ENCODE measurements around the gene RBMS2.
"Not testable (repeated sequence)": the region's sequence is repeated elsewhere in the genome, so short reads cannot be mapped to it uniquely, and the experiment has no call there.

The RBMS2 gene

GRCh38 chr12:56488041-56488955, 33.3 kb upstream of the RBMS2 start, which contains the start of gene GLS2:
Gene GLS2, minus strand, starts transcription at chr12:56488161. Its CDS starts 43 bp downstream, at chr12:56488118.
- peak within 1 kb of the TSS; percentile 46 for H3K4me3 ChIP-seq (ENCODE audit: insufficient read depth, low read depth, low read length)
- H3K4me1 ChIP-seq (ENCODE audit: control insufficient read depth, insufficient read depth, low read length), result no peaks in the 10 kb centered on the region
- H3K9me3 ChIP-seq (ENCODE audit: control insufficient read depth, low read length), result no peaks in the 10 kb centered on the region
- WGBS, 2 experiments, result 32 to 33% methylated on average over 59 of the region's 59 CpGs
- H3K27ac ChIP-seq (ENCODE audit: insufficient read depth, low read depth, low read length, poor library complexity, severe bottlenecking), result no peak within 1 kb of the TSS
- H3K36me3 ChIP-seq (ENCODE audit: control insufficient read depth, insufficient read depth, low read length), result no peaks in the 10 kb centered on the region
- peaks cover 60% of the 10 kb centered on the region for H3K27me3 ChIP-seq (ENCODE audit: control insufficient read depth, insufficient read depth, low read length, poor library complexity, severe bottlenecking)

GRCh38 chr12:56490360-56490759, 31.3 kb upstream of the RBMS2 start:
- H3K4me3 ChIP-seq (ENCODE audit: insufficient read depth, low read depth, low read length), result no peak overlapping the region
- H3K27ac ChIP-seq (ENCODE audit: insufficient read depth, low read depth, low read length, poor library complexity, severe bottlenecking), result no peak overlapping the region
- H3K4me1 ChIP-seq (ENCODE audit: control insufficient read depth, insufficient read depth, low read length), result no peaks in the 10 kb centered on the region
- no peaks in the 10 kb centered on the region for H3K36me3 ChIP-seq (ENCODE audit: control insufficient read depth, insufficient read depth, low read length)
- peaks cover 60% of the 10 kb centered on the region for H3K27me3 ChIP-seq (ENCODE audit: control insufficient read depth, insufficient read depth, low read length, poor library complexity, severe bottlenecking)
- no peaks in the 10 kb centered on the region for H3K9me3 ChIP-seq (ENCODE audit: control insufficient read depth, low read length)

- 90% methylated on average over 31 of the region's 31 CpGs for WGBS, 2 experiments
- not testable (repeated sequence) for H3K36me3 ChIP-seq (ENCODE audit: control insufficient read depth, insufficient read depth, low read length); H3K4me3 ChIP-seq (ENCODE audit: insufficient read depth, low read depth, low read length); H3K9me3 ChIP-seq (ENCODE audit: control insufficient read depth, low read length); H3K27ac ChIP-seq (ENCODE audit: insufficient read depth, low read depth, low read length, poor library complexity, severe bottlenecking); H3K4me1 ChIP-seq (ENCODE audit: control insufficient read depth, insufficient read depth, low read length)
- H3K27me3 ChIP-seq (ENCODE audit: control insufficient read depth, insufficient read depth, low read length, poor library complexity, severe bottlenecking), result peaks cover 28% of the 10 kb centered on the region
Observed at GRCh38 chr12:56493409-56494105, 28.1 kb upstream of the RBMS2 start.

DNA sequence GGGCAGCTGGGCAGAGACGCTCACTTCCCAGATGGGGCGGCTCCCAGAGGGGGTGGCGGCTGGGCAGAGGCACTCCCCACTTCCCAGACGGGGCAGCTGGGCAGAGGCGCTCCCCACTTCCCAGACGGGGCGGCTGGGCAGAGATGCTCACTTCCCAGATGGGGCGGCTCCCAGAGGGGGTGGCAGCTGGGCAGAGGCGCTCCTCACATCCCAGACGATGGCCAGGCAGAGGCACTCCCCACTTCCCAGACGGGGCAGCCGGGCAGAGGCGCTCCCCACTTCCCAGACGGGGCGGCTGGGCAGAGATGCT, 27.6 kb upstream of the RBMS2 start:
- H3K4me1 ChIP-seq (ENCODE audit: control insufficient read depth, insufficient read depth, low read length); H3K27ac ChIP-seq (ENCODE audit: insufficient read depth, low read depth, low read length, poor library complexity, severe bottlenecking); H3K4me3 ChIP-seq (ENCODE audit: insufficient read depth, low read depth, low read length); H3K9me3 ChIP-seq (ENCODE audit: control insufficient read depth, low read length); H3K36me3 ChIP-seq (ENCODE audit: control insufficient read depth, insufficient read depth, low read length): not testable (repeated sequence)
- WGBS, 2 experiments, result 89 to 93% methylated on average over 15 of the region's 15 CpGs
- H3K27me3 ChIP-seq (ENCODE audit: control insufficient read depth, insufficient read depth, low read length, poor library complexity, severe bottlenecking), result peaks cover 23% of the 10 kb centered on the region

DNA sequence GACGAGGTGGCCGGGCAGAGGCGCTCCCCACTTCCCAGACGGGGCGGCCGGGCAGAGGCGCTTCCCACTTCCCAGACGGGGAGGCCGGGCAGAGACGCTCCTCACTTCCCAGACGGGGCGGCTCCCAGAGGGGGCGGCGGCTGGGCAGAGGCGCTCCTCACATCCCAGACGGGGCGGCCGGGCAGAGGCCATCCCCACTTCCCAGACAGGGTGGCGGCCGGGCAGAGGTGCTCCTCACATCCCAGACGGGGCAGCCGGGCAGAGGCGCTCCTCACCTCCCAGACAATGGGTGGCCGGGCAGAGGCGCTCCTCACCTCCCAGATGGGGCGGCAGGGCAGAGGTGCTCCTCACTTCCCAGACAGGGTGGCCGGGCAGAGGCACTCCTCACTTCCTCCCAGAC, 27.1 kb upstream of the RBMS2 start:
- peaks cover 19% of the 10 kb centered on the region for H3K27me3 ChIP-seq (ENCODE audit: control insufficient read depth, insufficient read depth, low read length, poor library complexity, severe bottlenecking)
- not testable (repeated sequence) for H3K4me3 ChIP-seq (ENCODE audit: insufficient read depth, low read depth, low read length); H3K9me3 ChIP-seq (ENCODE audit: control insufficient read depth, low read length); H3K4me1 ChIP-seq (ENCODE audit: control insufficient read depth, insufficient read depth, low read length); H3K27ac ChIP-seq (ENCODE audit: insufficient read depth, low read depth, low read length, poor library complexity, severe bottlenecking); H3K36me3 ChIP-seq (ENCODE audit: control insufficient read depth, insufficient read depth, low read length)
- 96% methylated on average over 27 of the region's 27 CpGs for WGBS, 2 experiments

DNA sequence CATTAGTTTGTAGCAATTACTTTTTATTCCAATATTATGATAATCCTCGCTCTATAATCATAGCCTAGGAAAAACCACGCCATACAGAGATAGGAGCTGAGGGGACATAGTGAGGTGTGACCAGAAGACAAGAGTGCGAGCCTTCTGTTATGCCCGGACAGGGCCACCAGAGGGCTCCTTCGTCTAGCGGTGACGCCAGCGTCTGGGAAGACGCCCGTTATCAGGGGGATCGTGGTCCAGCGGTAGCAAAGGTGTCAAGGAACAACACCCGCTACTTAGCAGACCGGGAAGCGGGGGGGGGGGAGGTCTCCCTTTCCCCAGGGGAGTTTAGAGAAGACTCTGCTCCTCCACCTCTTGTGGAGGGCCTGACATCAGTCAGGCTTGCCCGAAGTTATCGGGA, 24.9 kb upstream of the RBMS2 start:
- not testable (repeated sequence) for H3K4me1 ChIP-seq (ENCODE audit: control insufficient read depth, insufficient read depth, low read length); H3K36me3 ChIP-seq (ENCODE audit: control insufficient read depth, insufficient read depth, low read length); H3K27ac ChIP-seq (ENCODE audit: insufficient read depth, low read depth, low read length, poor library complexity, severe bottlenecking); H3K9me3 ChIP-seq (ENCODE audit: control insufficient read depth, low read length); H3K4me3 ChIP-seq (ENCODE audit: insufficient read depth, low read depth, low read length)
- 28 to 29% methylated on average over 15 of the region's 17 CpGs for WGBS, 2 experiments
- H3K27me3 ChIP-seq (ENCODE audit: control insufficient read depth, insufficient read depth, low read length, poor library complexity, severe bottlenecking), result peaks cover 10% of the 10 kb centered on the region

DNA sequence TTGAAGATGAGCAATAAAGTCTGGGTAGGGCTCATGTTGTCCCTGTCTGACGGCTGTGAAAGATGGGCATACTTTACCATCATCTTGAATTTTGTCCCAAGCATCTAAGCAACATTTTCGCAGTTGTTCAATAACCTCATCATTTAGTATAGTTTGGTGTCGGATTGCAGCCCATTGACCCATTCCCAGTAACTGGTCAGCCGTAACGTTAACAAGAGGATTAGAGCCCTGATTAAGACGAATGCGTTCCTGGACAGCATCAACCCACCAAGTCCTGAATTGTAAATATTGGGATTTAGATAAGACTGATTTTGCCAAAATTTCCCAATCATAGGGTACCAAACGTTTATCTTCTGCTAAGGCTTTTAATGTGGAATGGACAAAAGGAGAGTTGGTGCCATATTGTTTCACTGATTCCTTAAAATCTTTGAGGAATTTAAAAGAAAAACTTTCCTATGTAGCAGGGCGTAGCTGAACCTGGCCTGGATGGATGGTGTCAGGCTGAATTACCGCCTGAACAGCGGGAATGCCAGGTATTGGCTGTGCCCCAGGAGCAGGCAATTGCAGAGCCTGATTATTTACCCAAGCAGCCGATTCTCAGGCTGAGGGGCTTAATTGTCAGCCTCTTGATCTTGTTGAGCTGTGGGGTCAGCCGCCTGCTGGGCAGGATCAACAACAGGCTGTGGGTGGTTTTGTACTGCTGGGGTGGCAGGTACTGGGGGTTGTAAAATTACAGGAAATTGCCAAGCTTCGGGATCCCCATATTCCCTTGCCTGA, 23.3 kb upstream of the RBMS2 start:
- 52 to 55% methylated on average over 12 of the region's 14 CpGs for WGBS, 2 experiments
- not testable (repeated sequence) for H3K36me3 ChIP-seq (ENCODE audit: control insufficient read depth, insufficient read depth, low read length); H3K4me1 ChIP-seq (ENCODE audit: control insufficient read depth, insufficient read depth, low read length); H3K9me3 ChIP-seq (ENCODE audit: control insufficient read depth, low read length); H3K27ac ChIP-seq (ENCODE audit: insufficient read depth, low read depth, low read length, poor library complexity, severe bottlenecking); H3K4me3 ChIP-seq (ENCODE audit: insufficient read depth, low read depth, low read length)
- peaks cover 11% of the 10 kb centered on the region for H3K27me3 ChIP-seq (ENCODE audit: control insufficient read depth, insufficient read depth, low read length, poor library complexity, severe bottlenecking)

DNA sequence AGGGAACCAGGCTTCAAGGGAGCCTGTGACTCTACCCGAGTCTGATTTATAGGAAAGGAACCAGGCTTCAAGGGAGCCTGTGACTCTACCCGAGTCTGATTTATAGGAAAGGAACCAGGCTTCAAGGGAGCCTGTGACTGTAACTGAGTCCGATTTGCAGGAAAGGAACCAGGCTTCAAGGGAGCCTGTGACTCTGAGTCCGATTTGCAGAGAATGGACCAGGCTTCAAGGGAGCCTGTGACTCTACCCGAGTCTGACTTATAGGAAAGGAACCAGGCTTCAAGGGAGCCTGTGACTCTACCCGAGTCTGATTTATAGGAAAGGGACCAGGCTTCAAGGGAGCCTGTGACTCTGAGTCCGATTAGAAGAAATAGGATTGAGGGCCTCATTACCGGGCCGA, 22.2 kb upstream of the RBMS2 start:
- 92 to 95% methylated on average over 9 of the region's 9 CpGs for WGBS, 2 experiments
- not testable (repeated sequence) for H3K36me3 ChIP-seq (ENCODE audit: control insufficient read depth, insufficient read depth, low read length); H3K9me3 ChIP-seq (ENCODE audit: control insufficient read depth, low read length); H3K4me1 ChIP-seq (ENCODE audit: control insufficient read depth, insufficient read depth, low read length); H3K27ac ChIP-seq (ENCODE audit: insufficient read depth, low read depth, low read length, poor library complexity, severe bottlenecking); H3K4me3 ChIP-seq (ENCODE audit: insufficient read depth, low read depth, low read length)
- H3K27me3 ChIP-seq (ENCODE audit: control insufficient read depth, insufficient read depth, low read length, poor library complexity, severe bottlenecking), result peaks cover 11% of the 10 kb centered on the region

DNA sequence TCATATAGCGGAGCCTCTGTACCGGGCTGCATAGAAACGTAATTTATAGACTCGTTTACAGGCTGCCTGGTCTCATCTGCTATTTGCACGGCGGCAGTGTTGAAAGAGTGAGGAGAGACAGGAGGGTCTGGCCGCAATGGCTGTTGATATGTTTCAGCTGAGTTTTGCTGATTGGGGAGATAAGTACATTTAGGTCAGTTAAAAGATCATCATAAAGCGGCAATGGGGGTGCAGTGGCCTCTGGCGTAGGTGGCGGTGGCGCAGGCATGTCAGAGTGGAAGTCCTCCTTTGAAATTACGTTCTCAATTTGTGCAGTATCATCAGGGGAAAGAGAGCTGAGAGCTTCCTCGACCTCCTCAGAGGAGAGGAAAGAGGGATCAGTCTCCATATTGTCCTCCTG, 21.7 kb upstream of the RBMS2 start:
- not testable (repeated sequence) for H3K4me3 ChIP-seq (ENCODE audit: insufficient read depth, low read depth, low read length); H3K36me3 ChIP-seq (ENCODE audit: control insufficient read depth, insufficient read depth, low read length); H3K27ac ChIP-seq (ENCODE audit: insufficient read depth, low read depth, low read length, poor library complexity, severe bottlenecking); H3K4me1 ChIP-seq (ENCODE audit: control insufficient read depth, insufficient read depth, low read length); H3K9me3 ChIP-seq (ENCODE audit: control insufficient read depth, low read length)
- peaks cover 11% of the 10 kb centered on the region for H3K27me3 ChIP-seq (ENCODE audit: control insufficient read depth, insufficient read depth, low read length, poor library complexity, severe bottlenecking)
- WGBS, 2 experiments, result 95% methylated on average over 13 of the region's 13 CpGs

GRCh38 chr12:56510786-56511185, 10.8 kb upstream of the RBMS2 start:
- H3K4me3 ChIP-seq (ENCODE audit: insufficient read depth, low read depth, low read length), result no peak overlapping the region
- H3K9me3 ChIP-seq (ENCODE audit: control insufficient read depth, low read length), result no peaks in the 10 kb centered on the region
- H3K27me3 ChIP-seq (ENCODE audit: control insufficient read depth, insufficient read depth, low read length, poor library complexity, severe bottlenecking), result no peaks in the 10 kb centered on the region
- no peaks in the 10 kb centered on the region for H3K4me1 ChIP-seq (ENCODE audit: control insufficient read depth, insufficient read depth, low read length)
- WGBS, 2 experiments, result 94 to 95% methylated on average over 16 of the region's 16 CpGs
- no peak overlapping the region for H3K27ac ChIP-seq (ENCODE audit: insufficient read depth, low read depth, low read length, poor library complexity, severe bottlenecking)
- no peaks in the 10 kb centered on the region for H3K36me3 ChIP-seq (ENCODE audit: control insufficient read depth, insufficient read depth, low read length)
